Upper lobe of right lung (tissue), 1 donor: ENCODE measurements around the gene CCR6. TPM values are rescaled to one million over a fixed set of nuclear protein-coding genes. Genes with fewer than 3 reads are reported as not detected.

Experiments
- ATAC-seq: fragments of 200-7000 bp; cut with Tn5 transposase; one replicate; pipeline ENCODE4 v1.9.1; 2020; ENCODE audit warnings: mild to moderate bottlenecking, moderate library complexity
- DNase-seq: peaks from one replicate; pipeline ENCODE4 v3.0.0-alpha.2; 2020
- H3K27ac ChIP-seq: fragments of 200-600 bp; one replicate; pipeline ENCODE4 v1.8.0; 2022
- H3K27me3 ChIP-seq: fragments of 200-600 bp; one replicate; pipeline ENCODE4 v1.8.0; 2022; ENCODE audit warnings: mild to moderate bottlenecking
- H3K36me3 ChIP-seq: fragments of 200-600 bp; one replicate; pipeline ENCODE4 v1.8.0; 2022
- H3K4me1 ChIP-seq: fragments of 200-600 bp; one replicate; pipeline ENCODE4 v1.8.0; 2022
- H3K4me3 ChIP-seq: fragments of 200-600 bp; one replicate; pipeline ENCODE4 v1.8.0; 2022; ENCODE audit warnings: mild to moderate bottlenecking
- H3K9me3 ChIP-seq: fragments of 200-600 bp; one replicate; pipeline ENCODE4 v1.8.0; 2022
- intact Hi-C: fragments of 100-400 bp; cut with DNase I; formaldehyde crosslinking; loops from one replicate; pipeline ENCODE4 v1.11.0; 2022
- total RNA-seq: library from RNA; stranded (reverse); fragmentation: NEBNext Ultra II Directional; extraction: Animal tissue kit (Norgen Biotek cat#: 25700); gene quantifications from one replicate; pipeline ENCODE4 v1.2.1, GENCODE V29; 2021
- TF ChIP-seq, protein P1 (sequence below): fragments of 200-600 bp; IDR thresholded peaks from one replicate; pipeline ENCODE4 v1.8.0; 2022; ENCODE audit warnings: antibody characterized with exemption
- donor health status: DM: no; HTN: yes; CAD: no; lungs with severe emphysema.

The CCR6 gene
- total RNA-seq, 1 donor from 2014 or later: 1.4 TPM

- Histone ChIP-seq H3K4me3 (no peak overlapping the region), H3K27me3 (peaks cover 21% of the 10 kb centered on the region), H3K36me3 (no peaks in the 10 kb centered on the region), H3K9me3 (no peaks in the 10 kb centered on the region), H3K27ac (no peak overlapping the region), H3K4me1 (no peaks in the 10 kb centered on the region)
- intact Hi-C loops: no loop called here
- no peak for DNase-seq
- no peak for ATAC-seq
- TF ChIP-seq, protein P1, sequence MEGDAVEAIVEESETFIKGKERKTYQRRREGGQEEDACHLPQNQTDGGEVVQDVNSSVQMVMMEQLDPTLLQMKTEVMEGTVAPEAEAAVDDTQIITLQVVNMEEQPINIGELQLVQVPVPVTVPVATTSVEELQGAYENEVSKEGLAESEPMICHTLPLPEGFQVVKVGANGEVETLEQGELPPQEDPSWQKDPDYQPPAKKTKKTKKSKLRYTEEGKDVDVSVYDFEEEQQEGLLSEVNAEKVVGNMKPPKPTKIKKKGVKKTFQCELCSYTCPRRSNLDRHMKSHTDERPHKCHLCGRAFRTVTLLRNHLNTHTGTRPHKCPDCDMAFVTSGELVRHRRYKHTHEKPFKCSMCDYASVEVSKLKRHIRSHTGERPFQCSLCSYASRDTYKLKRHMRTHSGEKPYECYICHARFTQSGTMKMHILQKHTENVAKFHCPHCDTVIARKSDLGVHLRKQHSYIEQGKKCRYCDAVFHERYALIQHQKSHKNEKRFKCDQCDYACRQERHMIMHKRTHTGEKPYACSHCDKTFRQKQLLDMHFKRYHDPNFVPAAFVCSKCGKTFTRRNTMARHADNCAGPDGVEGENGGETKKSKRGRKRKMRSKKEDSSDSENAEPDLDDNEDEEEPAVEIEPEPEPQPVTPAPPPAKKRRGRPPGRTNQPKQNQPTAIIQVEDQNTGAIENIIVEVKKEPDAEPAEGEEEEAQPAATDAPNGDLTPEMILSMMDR: no peak
Measured at GRCh38 chr6:167148997-167149396, 26.1 kb downstream of the CCR6 start.

- H3K27me3 ChIP-seq: peaks cover under 1% of the 10 kb centered on the region
- no peaks in the 10 kb centered on the region for H3K4me1 ChIP-seq
- TF ChIP-seq, protein P1: no peak
- intact Hi-C loops: no loop called here
- no peak for DNase-seq
- H3K27ac ChIP-seq: no peak overlapping the region
- H3K36me3 ChIP-seq: no peaks in the 10 kb centered on the region
- no peaks in the 10 kb centered on the region for H3K9me3 ChIP-seq
- no peak overlapping the region for H3K4me3 ChIP-seq
- ATAC-seq: no peak
Measured at GRCh38 chr6:167150941-167151549, 28.1 kb downstream of the CCR6 start.

- TF ChIP-seq, protein P1: no peak
- ATAC-seq: no peak
- Histone ChIP-seq H3K4me1 (no peaks in the 10 kb centered on the region), H3K36me3 (no peaks in the 10 kb centered on the region), H3K4me3 (no peak overlapping the region), H3K27ac (no peak overlapping the region), H3K9me3 (no peaks in the 10 kb centered on the region), H3K27me3 (no peaks in the 10 kb centered on the region)
- DNase-seq: no peak
- intact Hi-C loops: no loop called here
Measured at GRCh38 chr6:167151648-167152047, 28.8 kb downstream of the CCR6 start.

DNA sequence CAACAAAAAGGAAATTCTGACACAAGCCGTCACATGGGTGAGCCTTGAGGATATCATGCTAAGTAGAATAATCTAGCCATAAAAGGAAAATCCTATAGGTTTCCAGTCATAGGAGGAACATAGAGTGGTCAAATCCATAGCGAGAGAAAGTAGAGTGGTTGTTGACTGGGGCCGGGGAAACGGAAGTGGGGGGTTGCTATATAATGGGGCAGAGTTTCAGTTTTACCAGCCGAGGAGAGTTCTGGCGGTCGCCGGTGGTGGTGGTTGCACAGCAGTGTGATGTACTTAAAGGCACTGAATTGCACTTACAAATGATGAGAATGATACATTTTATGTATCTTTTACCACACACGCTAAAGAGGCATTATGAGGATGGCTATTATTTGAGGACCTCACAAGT lies 30.0 kb downstream of the CCR6 start:
- Histone ChIP-seq H3K9me3 (no peaks in the 10 kb centered on the region), H3K4me3 (peak overlapping the region; percentile 1), H3K27ac (no peak overlapping the region), H3K4me1 (no peaks in the 10 kb centered on the region), H3K27me3 (no peaks in the 10 kb centered on the region), H3K36me3 (no peaks in the 10 kb centered on the region)
- TF ChIP-seq, protein P1: no peak
- no peak for ATAC-seq
- no peak for DNase-seq
- intact Hi-C loops: no loop called here

DNA sequence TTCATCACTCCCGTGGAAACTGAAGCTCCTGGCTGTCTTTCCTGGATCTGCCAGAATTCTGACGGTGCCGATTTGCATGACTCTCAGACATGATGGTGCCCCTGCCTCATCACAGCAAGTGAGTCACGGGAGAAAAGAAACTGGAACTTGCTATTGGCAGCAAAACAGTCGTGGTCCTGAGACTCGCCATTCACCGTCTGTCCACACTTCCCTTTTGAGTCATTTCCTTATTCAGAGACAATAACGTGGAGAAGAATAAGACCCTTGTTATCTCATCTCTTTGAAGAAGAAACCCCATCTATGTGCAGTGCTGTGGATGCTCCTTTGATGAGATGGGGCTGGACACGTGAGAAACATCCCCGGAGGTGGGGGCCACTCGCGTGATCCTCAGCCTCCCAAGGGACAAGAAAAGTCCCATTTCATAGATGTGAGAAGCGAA lies 30.6 kb downstream of the CCR6 start:
- DNase-seq (no peak), ATAC-seq (peak; percentile 50)
- Histone ChIP-seq H3K4me3 (peak overlapping the region; percentile 1), H3K27me3 (no peaks in the 10 kb centered on the region), H3K36me3 (no peaks in the 10 kb centered on the region), H3K4me1 (no peaks in the 10 kb centered on the region), H3K27ac (no peak overlapping the region), H3K9me3 (no peaks in the 10 kb centered on the region)
- TF ChIP-seq, protein P1: no peak
- intact Hi-C loops: no loop called here

DNA sequence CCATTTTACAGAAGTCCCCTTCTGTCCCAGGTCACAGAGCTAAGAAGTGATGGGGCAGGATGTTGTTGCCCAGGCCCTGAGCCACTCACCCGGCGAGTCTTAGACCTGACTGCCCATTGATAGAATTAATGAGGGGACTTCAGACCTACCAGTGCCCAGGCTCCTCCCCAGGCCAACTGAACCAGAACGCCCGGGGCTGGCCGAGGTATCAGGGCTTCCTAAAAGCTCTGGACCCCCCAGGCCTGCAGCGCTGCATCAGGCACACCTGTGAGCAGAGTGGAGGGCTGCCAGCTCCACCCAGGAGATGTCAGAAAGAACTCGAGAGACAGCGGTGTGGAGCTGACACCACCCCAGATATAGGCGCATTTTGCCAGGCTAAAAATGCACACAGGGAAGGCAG lies 31.4 kb downstream of the CCR6 start:
- H3K27me3 ChIP-seq: no peaks in the 10 kb centered on the region
- H3K36me3 ChIP-seq: no peaks in the 10 kb centered on the region
- TF ChIP-seq, protein P1: no peak
- H3K9me3 ChIP-seq: no peaks in the 10 kb centered on the region
- ATAC-seq (no peak), DNase-seq (no peak)
- H3K27ac ChIP-seq: no peak overlapping the region
- no peaks in the 10 kb centered on the region for H3K4me1 ChIP-seq
- intact Hi-C loops: no loop called here
- no peak overlapping the region for H3K4me3 ChIP-seq
